GM23338 (cell line): Measurements from ENCODE around the gene TOR1B.

Experiments used
- CREB1 ChIP-seq: fragments of 250-450 bp; sonication (Bioruptor Pico); IDR thresholded peaks from 2 replicates; pipeline ENCODE4 v1.5.0; 2020; ENCODE audit warnings: low read depth, mild to moderate bottlenecking, moderate library complexity
- EZH2 ChIP-seq: fragments of 200-600 bp; sonication (generic); IDR thresholded peaks from one replicate; pipeline ENCODE4 v1.8.0; 2017; ENCODE audit warnings: antibody characterized with exemption, mild to moderate bottlenecking, low read depth; ENCODE audit not compliant: unreplicated experiment
- EZH2phosphoT487 ChIP-seq: fragments of 200-600 bp; sonication (generic); IDR thresholded peaks from one replicate; pipeline ENCODE4 v1.8.1; 2018; ENCODE audit warnings: antibody characterized with exemption; ENCODE audit not compliant: unreplicated experiment
- JUNB ChIP-seq: IDR thresholded peaks from one replicate; pipeline ENCODE4 v1.6.1; 2016; ENCODE audit warnings: antibody characterized with exemption; ENCODE audit not compliant: unreplicated experiment
- NANOG ChIP-seq: IDR thresholded peaks from 2 replicates; pipeline ENCODE4 v1.6.1; 2016; ENCODE audit warnings: antibody characterized with exemption, borderline replicate concordance
- POLR2AphosphoS5 ChIP-seq: IDR thresholded peaks from 2 replicates; pipeline ENCODE4 v1.6.1; 2016; ENCODE audit warnings: antibody characterized with exemption, low read depth
- STAT1 ChIP-seq: IDR thresholded peaks from one replicate; pipeline ENCODE4 v1.6.1; 2016; ENCODE audit warnings: antibody characterized with exemption; ENCODE audit not compliant: unreplicated experiment
- TF ChIP-seq, protein P1 (sequence below), 2 experiments: fragments of 200-600 bp in 1 of 2; sonication (generic) in 1 of 2; conservative IDR thresholded peaks; 2 replicates each; pipeline versions ENCODE4 v1.5.1 to v1.6.1; 2016 to 2017; ENCODE audit warnings: antibody characterized with exemption in 2 of 2, low read depth in 2 of 2, mild to moderate bottlenecking in 2 of 2, moderate library complexity in 1 of 2
- TF ChIP-seq, protein P2 (sequence below): IDR thresholded peaks from one replicate; pipeline ENCODE4 v1.6.1; 2018; ENCODE audit warnings: antibody characterized with exemption; ENCODE audit not compliant: unreplicated experiment

GRCh38 chr9:129839324-129840023, 36.5 kb downstream of the TOR1B start:
- TF ChIP-seq, protein P1, sequence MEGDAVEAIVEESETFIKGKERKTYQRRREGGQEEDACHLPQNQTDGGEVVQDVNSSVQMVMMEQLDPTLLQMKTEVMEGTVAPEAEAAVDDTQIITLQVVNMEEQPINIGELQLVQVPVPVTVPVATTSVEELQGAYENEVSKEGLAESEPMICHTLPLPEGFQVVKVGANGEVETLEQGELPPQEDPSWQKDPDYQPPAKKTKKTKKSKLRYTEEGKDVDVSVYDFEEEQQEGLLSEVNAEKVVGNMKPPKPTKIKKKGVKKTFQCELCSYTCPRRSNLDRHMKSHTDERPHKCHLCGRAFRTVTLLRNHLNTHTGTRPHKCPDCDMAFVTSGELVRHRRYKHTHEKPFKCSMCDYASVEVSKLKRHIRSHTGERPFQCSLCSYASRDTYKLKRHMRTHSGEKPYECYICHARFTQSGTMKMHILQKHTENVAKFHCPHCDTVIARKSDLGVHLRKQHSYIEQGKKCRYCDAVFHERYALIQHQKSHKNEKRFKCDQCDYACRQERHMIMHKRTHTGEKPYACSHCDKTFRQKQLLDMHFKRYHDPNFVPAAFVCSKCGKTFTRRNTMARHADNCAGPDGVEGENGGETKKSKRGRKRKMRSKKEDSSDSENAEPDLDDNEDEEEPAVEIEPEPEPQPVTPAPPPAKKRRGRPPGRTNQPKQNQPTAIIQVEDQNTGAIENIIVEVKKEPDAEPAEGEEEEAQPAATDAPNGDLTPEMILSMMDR (conservative IDR thresholded peaks at IDR 0.05; ENCODE audit: low read depth in 2 of 2): no peak
- TF ChIP-seq EZH2: no peak
- no peak for TF ChIP-seq NANOG
- TF ChIP-seq EZH2phosphoT487: no peak
- TF ChIP-seq STAT1: no peak
- no peak for TF ChIP-seq POLR2AphosphoS5
- no peak for TF ChIP-seq JUNB
- TF ChIP-seq, protein P2, sequence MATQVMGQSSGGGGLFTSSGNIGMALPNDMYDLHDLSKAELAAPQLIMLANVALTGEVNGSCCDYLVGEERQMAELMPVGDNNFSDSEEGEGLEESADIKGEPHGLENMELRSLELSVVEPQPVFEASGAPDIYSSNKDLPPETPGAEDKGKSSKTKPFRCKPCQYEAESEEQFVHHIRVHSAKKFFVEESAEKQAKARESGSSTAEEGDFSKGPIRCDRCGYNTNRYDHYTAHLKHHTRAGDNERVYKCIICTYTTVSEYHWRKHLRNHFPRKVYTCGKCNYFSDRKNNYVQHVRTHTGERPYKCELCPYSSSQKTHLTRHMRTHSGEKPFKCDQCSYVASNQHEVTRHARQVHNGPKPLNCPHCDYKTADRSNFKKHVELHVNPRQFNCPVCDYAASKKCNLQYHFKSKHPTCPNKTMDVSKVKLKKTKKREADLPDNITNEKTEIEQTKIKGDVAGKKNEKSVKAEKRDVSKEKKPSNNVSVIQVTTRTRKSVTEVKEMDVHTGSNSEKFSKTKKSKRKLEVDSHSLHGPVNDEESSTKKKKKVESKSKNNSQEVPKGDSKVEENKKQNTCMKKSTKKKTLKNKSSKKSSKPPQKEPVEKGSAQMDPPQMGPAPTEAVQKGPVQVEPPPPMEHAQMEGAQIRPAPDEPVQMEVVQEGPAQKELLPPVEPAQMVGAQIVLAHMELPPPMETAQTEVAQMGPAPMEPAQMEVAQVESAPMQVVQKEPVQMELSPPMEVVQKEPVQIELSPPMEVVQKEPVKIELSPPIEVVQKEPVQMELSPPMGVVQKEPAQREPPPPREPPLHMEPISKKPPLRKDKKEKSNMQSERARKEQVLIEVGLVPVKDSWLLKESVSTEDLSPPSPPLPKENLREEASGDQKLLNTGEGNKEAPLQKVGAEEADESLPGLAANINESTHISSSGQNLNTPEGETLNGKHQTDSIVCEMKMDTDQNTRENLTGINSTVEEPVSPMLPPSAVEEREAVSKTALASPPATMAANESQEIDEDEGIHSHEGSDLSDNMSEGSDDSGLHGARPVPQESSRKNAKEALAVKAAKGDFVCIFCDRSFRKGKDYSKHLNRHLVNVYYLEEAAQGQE: no peak
- TF ChIP-seq CREB1 (CRISPR knock-in tag): no peak
